ENCODE data around the gene KLHL11. TPM values are rescaled to one million over a fixed set of nuclear protein-coding genes. Genes with fewer than 3 reads are reported as not detected.
A peak's percentile ranks its signal among the peaks of the same experiment; 100 is the strongest.
"Not testable (repeated sequence)": the region's sequence is repeated elsewhere in the genome, so short reads cannot be mapped to it uniquely, and the experiment has no call there.

Gene KLHL11
- total and polyA plus RNA-seq, 2 experiments from 2014 or later = 21.3 to 29.2 TPM

DNA sequence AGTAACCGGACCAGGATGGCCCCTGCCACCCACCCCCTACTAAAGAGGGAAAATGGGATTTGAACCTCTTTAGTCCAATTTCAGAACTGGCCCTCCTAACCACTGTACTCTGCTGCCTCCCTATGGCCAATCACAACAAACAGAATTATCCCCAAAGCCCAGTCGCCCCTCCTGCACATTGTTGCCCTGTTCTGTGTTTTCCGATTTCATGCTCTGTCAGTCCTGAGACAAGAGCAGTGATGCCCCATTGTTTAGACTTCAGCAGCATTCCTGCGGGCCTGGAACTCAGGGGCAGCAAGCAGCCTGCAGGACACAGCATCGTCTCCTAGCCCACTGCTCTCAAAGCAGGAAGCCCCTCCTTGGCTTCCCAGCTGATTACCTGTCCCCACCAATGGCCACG is 20.5 kb upstream of the KLHL11 start:
- Histone ChIP-seq H3K4me3 (no peak overlapping the region), H3K9me3 (ENCODE audit: low read depth) (no peaks in the 10 kb centered on the region), H3K36me3 (peaks cover 67% of the 10 kb centered on the region), H3K27me3 (no peaks in the 10 kb centered on the region), H3K4me1 (ENCODE audit: low read depth) (no peaks in the 10 kb centered on the region), H3K27ac (no peak overlapping the region)
- peak in 1 of 2 donors; percentile 23 for DNase-seq (ENCODE audit: low read depth in 1 of 2, low spot score in 1 of 2)
- TF ChIP-seq, protein P1, sequence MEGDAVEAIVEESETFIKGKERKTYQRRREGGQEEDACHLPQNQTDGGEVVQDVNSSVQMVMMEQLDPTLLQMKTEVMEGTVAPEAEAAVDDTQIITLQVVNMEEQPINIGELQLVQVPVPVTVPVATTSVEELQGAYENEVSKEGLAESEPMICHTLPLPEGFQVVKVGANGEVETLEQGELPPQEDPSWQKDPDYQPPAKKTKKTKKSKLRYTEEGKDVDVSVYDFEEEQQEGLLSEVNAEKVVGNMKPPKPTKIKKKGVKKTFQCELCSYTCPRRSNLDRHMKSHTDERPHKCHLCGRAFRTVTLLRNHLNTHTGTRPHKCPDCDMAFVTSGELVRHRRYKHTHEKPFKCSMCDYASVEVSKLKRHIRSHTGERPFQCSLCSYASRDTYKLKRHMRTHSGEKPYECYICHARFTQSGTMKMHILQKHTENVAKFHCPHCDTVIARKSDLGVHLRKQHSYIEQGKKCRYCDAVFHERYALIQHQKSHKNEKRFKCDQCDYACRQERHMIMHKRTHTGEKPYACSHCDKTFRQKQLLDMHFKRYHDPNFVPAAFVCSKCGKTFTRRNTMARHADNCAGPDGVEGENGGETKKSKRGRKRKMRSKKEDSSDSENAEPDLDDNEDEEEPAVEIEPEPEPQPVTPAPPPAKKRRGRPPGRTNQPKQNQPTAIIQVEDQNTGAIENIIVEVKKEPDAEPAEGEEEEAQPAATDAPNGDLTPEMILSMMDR (IDR thresholded peaks at IDR 0.05; ENCODE audit: low read depth, low read length) = peak; percentile 11

- H3K9me3 ChIP-seq (ENCODE audit: low read depth) = no peaks in the 10 kb centered on the region
- H3K27me3 ChIP-seq = no peaks in the 10 kb centered on the region
- TF ChIP-seq, protein P1 (IDR thresholded peaks at IDR 0.05; ENCODE audit: low read depth, low read length) = no peak
- H3K4me1 ChIP-seq (ENCODE audit: low read depth) = no peaks in the 10 kb centered on the region
- no peak overlapping the region for H3K4me3 ChIP-seq
- H3K27ac ChIP-seq = no peak overlapping the region
- no peak for DNase-seq (ENCODE audit: low read depth in 1 of 2, low spot score in 1 of 2)
- peaks cover 61% of the 10 kb centered on the region for H3K36me3 ChIP-seq
These were observed 17.5 kb upstream of the KLHL11 start for GRCh38 chr17:41882756-41883155.

GRCh38 chr17:41880130-41880529 is 14.9 kb upstream of the KLHL11 start:
- TF ChIP-seq, protein P1 (IDR thresholded peaks at IDR 0.05; ENCODE audit: low read depth, low read length) = no peak
- Histone ChIP-seq H3K4me1 (ENCODE audit: low read depth) (no peaks in the 10 kb centered on the region), H3K27me3 (no peaks in the 10 kb centered on the region), H3K36me3 (peaks cover 45% of the 10 kb centered on the region), H3K27ac (no peak overlapping the region), H3K4me3 (no peak overlapping the region), H3K9me3 (ENCODE audit: low read depth) (no peaks in the 10 kb centered on the region)
- DNase-seq (ENCODE audit: low read depth in 1 of 2, low spot score in 1 of 2) = no peak

GRCh38 chr17:41874293-41874670 is 9.1 kb upstream of the KLHL11 start:
- H3K36me3 ChIP-seq = peaks cover 44% of the 10 kb centered on the region
- H3K4me1 ChIP-seq (ENCODE audit: low read depth); H3K27ac ChIP-seq; H3K9me3 ChIP-seq (ENCODE audit: low read depth); DNase-seq (ENCODE audit: low read depth in 1 of 2, low spot score in 1 of 2); H3K27me3 ChIP-seq; H3K4me3 ChIP-seq: not testable (repeated sequence)

- no peak for DNase-seq (ENCODE audit: low read depth in 1 of 2, low spot score in 1 of 2)
- Histone ChIP-seq H3K27ac (no peak overlapping the region), H3K27me3 (no peaks in the 10 kb centered on the region), H3K36me3 (peaks cover 46% of the 10 kb centered on the region), H3K4me1 (ENCODE audit: low read depth) (no peaks in the 10 kb centered on the region), H3K4me3 (no peak overlapping the region), H3K9me3 (ENCODE audit: low read depth) (no peaks in the 10 kb centered on the region)
- TF ChIP-seq, protein P1 (IDR thresholded peaks at IDR 0.05; ENCODE audit: low read depth, low read length) = no peak
These were observed 8.5 kb upstream of the KLHL11 start for GRCh38 chr17:41873559-41874292.

GRCh38 chr17:41871789-41872188 is 6.6 kb upstream of the KLHL11 start:
- Histone ChIP-seq H3K9me3 (ENCODE audit: low read depth) (no peaks in the 10 kb centered on the region), H3K36me3 (peaks cover 40% of the 10 kb centered on the region)

More at GRCh38 chr17:41871789-41872188, 6.6 kb upstream of the KLHL11 start:
- TF ChIP-seq, protein P1 (IDR thresholded peaks at IDR 0.05; ENCODE audit: low read depth, low read length) = no peak
- Histone ChIP-seq H3K4me1 (ENCODE audit: low read depth) (no peaks in the 10 kb centered on the region), H3K27ac (no peak overlapping the region), H3K27me3 (no peaks in the 10 kb centered on the region), H3K4me3 (no peak overlapping the region)
- no peak for DNase-seq (ENCODE audit: low read depth in 1 of 2, low spot score in 1 of 2)
